Activated CD4-positive, CD25-positive, alpha-beta regulatory T cell treated with anti-CD3 and anti-CD28 coated beads, Interleukin-2, amount 50 U/mL, for 24 hours (primary cell): ENCODE results near the gene PTPRN2.

ENCODE experiments used
- ATAC-seq, 2 donors: fragments of 150-1000 bp; cut with Tn5 transposase; one replicate each; pipeline ENCODE4 v1.10.0; 2021; ENCODE audit warnings: mild to moderate bottlenecking in 1 of 2, moderate library complexity in 1 of 2

Gene PTPRN2

DNA sequence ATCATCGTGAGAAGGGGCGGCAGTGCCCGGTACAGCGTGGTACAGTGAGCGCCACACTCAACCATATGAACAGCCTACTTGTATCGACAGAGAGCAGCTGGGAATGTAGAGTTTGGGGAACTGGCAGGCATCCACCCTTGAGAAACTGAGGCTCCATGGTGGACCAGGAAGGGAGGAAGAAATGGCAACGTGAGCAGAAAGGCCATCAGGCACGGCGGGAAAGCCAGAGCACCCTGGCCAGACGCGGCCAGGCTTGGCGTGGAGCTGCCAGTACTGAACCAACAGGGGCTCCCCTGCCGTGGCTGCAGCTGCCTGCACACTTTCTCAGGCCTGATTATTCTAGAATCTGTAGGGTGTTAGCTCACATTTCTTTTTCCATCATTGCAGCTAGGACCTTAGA is 442.3 kb downstream of the PTPRN2 start:
- no peak for ATAC-seq

DNA sequence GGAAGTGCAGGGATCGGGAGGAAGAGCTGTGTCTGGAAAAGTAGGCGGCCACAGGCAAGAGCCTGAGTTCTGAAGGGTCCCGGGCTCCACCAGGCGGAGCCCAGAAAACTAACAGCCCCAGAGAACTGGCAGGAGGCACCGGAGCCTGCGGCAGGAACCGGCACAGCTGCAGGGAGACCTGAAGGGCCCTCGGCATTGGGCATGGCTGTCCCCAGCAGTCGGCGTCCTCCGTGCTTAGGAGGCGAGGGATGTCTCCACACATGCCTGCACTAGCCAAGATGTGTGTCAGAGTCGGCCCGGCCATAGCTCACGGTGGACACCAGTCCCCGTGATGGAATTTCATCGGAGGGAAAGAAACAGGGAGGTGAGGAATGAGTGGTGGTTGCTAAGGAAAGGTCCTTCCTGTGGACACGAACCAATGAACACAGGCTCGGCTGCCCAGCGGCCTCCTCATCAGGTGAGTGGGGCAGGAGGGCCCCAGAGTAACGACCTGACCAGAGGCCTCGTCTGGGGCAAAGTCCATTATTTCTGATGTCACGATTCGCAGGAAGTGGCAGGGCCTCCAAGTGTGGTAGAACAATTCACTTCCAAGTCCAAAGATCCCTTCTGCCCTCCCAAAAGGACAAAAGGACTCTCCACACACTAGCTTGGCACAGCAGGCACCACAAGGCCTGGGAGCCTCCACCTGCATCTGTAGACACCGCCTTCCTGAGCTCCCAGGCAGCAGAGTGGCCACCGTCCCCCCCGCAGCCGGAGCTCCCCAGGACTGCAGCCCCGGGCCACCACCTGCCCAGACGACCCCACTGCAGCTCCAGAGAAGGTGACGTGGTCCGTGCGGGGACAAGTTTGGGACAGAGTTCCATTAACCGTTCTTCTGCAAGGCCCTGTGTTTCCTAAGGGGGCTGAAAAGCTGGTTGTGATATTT is 444.2 kb downstream of the PTPRN2 start:
- ATAC-seq = no peak

DNA sequence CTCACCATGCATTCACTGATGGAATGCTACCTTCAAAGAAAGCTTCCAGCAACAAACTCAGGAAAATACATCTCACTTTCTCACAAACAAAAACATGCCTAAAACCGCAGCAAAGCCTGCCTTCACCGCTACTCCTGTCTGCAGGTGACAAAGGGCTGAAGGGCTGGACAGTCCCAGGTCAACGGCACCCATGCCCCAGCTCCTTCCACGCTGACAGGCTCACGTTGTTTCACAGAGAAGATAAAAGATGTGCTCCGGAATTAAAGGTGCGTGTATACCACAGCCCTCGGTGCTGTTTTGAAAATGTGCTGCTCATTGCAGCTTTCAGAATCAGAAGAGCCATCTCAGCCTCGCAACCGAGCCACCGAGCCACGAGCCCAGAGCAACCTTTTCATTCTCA is 445.0 kb downstream of the PTPRN2 start:
- no peak for ATAC-seq

DNA sequence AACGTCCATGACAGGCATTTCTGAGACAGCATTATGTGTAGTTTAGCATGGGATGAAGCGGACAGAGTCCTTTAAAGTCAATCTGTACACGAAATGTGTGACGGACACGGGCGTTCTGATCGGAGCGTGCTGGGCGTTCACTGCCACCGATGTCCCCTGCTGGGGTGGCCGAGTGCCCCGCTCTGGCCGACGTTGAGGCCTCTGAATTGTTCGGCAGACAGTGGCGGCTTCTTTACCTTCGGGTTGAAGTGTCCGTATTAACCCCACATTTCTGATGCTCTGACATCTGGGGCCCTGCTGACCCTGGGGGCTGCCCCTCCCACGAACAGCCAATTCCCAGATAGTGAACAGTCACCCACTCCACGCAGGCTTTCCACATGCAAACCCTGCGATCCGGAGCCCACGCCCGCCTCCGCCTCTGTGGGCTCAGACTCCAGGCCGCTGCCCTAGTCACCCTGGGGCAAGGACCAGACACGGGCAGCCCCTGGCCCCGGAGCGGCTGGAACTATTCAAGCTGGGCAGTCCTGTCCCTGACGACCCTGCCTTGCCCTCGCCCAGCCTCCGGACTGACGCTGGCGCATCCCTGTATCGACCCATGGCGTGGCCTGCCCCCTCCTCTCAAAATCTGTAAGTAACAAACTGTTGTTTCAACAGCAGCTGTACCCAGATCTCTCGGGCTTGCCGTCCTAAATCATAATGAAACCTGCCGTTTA is 445.7 kb downstream of the PTPRN2 start:
- ATAC-seq = no peak

DNA sequence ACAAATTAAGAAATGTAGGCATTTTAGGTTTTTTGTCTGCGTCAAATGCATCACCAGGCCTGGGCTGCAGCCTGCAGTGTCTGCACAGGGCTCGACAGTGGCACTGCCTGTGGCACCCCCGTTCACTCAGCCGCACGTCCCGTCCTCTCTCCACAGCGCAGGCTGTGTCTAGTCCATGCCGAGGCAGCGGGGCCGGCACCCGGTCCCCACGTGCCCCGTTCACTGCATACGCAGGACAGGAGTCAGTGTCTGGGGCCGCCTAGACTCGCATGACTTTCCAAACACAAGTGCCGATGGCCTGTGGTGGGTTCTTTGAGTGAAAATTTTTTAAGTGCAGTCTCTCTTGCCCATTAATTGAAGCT is 446.4 kb downstream of the PTPRN2 start:
- ATAC-seq = no peak

DNA sequence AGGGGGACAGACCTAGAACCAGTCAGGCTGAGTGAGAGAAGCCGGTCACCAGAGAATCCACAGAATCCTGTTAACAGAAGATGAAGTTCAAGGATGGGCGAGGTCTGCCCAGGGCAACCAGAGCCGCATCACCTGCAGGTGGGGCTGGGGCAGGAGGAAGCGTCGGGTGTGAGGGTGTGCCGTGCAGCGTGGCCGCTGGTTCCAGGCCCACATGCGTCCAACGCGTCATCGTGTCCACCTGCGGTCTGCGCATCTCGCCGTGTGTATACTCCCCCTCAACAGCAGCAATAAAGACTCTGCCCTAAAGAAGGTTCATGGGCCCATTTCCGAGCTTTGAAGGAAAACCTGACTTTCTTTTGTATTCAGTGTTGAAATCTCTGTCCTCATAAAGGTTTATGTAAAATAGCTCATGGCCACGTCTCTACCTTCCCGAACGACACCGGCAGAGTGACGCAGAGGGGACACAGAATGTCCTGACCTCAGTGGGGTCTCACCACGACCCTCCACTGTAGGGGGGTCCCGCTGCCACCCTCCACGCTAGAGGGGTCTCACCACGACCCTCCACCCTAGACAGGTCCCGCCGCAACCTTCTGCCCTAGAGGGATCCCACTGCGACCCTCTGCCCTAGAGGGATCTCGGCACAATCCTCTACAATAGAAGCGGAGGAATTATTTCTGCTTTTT is 446.9 kb downstream of the PTPRN2 start:
- no peak for ATAC-seq

DNA sequence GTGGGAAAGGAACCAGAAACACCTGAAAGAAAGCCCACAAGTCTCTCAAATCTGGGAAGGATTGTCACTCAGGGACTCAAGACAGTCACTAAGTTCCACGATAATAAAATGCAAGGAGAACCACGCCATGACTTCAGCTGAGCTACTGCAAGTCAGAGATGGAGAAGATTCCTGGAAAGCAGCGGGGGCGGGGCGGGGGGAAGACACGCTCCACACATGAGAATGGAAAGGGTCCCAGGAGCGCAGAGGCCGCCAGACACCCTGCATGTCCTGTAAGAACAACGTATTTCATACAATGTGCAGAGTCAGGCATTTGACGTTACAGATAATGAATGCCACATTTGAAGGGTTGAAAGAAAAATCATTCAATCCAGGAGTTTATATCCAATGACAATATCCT is 448.1 kb downstream of the PTPRN2 start:
- no peak for ATAC-seq

DNA sequence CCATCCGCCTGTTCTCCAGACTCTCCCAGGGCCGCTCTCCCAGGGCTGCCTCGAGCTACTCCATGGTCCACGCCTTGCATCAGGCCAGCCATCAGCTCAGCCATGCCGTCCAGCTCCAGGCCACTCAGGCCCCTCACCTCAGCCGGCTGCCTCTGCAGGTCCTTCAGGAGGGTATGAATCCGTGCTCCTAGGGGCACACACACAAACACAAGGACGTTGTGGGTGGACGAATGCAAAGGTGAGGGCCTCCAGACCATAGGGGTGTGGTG is 449.4 kb downstream of the PTPRN2 start:
- no peak for ATAC-seq

DNA sequence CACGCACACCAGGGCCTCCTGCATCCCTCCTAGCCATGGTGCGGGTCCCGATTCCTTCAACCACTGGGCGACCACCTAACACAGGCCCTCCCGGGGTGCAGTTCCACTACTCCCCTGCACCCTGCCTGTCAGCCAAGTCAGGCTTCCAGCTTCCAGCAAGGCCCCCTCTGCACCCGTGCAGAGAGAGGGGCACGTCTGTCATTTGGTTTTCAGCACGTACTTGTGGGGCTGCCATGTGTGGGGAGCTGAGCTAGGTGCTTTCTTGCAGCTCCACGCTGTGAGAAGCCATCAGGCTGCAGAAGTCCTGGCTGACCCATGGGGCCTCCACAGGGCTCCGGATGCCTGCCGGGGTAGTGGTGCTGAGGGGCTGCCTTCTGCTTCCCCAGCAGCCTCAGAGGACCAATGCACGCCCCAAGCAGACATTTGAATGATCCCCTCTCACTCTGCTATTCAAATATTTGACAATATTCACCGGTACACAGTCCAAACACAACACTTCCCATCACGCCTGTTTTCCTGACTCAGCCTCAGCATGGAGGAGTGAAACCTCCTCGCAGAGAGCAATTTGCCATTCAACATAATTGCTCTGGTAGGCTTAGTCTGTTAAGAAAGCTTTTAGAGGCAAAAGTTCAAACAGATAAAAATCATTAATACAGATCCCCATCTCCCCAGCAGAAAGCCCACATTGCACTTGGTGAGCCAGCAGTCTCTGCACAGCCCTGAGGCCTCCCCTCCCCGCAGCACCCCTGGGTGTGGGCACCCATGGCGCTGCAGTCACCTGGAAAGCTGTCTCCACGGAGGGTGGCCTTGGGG is 449.9 kb downstream of the PTPRN2 start:
- ATAC-seq = no peak

DNA sequence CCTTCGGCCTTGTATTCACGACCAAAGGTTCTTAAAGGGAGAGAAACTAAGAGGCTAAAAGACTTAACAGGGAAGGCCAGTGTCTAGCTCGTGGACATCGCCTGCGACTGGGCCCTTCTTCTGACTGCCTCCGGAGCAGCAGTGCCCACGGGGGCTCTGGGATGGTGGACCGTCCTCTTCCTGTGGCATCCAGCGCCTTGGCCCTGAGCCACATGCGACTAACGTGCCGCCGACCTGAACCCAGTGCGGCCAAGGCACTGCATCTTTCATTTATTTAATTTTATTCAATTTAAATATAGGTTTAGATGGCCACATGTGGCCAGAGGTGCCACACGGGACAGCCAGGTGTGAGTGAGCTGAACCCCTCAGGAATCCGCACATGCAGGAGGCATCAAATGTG is 451.7 kb downstream of the PTPRN2 start:
- ATAC-seq = no peak

DNA sequence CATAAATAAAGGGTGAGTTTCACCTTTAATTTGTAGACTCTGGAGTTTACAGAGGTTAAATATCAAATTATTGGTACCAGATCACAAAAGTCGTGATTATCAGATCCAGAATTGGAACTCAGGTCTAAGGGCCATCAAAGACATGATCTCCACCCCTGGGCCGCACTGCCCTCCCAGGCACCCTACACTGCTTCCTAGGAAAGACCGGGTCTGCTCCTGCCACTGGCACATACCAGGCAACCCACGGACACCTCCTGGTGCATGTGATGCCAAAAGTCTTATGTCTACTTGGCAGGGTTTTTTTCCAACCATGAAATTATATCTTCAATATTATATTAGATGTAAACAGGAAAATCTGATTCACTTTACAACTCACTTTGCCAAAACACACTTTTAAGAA is 452.8 kb downstream of the PTPRN2 start:
- no peak for ATAC-seq

DNA sequence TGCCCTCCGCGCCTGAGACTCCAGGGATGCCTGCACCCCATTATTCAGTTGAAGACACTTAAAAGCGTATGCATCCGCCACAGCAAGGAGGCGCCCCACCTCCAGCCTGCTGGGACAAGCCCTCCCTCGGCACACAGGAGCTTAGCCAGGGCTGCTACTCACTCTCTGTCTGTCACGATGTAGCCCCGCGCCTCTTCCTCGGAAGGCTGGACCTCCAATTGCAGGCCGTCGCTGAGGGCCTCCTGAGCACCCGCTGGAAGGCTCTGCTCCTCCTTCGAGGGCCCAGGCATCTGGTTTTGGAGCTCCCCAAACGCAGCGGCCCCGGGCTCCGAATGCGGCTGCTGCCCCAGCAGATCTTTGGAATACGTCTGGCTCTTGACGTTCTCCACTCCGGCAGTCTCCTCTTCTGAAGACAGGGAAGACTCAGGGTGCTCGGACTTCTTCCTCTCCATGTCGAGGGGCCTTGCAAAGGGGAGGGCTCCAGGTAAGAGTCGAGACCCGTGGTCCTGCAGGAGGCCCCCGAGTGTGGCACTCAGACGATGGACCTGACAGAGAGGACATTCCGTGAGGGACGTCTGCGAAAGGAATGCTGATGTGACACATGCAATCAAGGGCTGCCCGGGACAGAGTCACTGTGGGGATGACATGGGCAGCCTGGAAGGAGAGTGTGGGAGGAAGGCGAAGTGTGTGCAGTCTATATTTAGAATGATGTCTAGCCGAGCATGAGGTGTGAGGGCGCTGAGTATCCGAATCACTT is 453.9 kb downstream of the PTPRN2 start:
- no peak for ATAC-seq

DNA sequence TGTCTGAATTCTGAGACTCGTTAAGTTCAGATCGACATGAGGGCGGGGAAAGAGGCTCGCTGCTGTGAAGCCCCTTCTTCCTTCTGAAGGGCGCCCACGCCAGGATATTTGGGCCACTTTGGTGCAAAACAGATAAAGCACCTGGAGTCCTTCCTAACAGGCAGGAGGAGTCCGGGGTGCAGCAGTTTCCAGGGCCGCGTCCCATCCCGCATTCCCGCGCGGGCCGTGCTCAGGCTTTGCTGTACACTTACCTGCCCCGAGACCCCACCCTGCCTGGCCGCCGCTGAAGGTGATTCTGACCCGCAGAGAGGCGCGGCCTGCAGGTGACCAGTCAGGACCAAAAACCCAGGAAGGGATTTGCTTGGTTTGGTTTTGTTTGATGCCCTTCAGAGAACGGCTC is 454.6 kb downstream of the PTPRN2 start:
- no peak for ATAC-seq

DNA sequence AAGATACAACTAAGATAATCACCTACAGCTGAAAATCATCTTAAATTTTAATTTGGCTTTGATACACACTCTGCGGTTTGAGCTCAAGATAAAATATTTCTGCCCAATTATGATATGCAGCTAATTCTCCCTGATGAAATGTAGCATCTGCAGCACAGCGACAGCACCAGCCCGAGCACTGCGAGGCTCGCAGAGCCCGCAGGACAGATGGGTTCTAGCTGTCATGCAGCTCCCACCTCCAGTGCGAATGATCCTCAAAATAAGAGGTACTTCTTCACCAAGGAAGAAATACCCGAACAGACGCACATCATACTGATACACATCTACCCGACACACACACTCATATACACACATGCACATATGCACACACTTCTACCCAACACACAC is 457.6 kb downstream of the PTPRN2 start:
- no peak for ATAC-seq

DNA sequence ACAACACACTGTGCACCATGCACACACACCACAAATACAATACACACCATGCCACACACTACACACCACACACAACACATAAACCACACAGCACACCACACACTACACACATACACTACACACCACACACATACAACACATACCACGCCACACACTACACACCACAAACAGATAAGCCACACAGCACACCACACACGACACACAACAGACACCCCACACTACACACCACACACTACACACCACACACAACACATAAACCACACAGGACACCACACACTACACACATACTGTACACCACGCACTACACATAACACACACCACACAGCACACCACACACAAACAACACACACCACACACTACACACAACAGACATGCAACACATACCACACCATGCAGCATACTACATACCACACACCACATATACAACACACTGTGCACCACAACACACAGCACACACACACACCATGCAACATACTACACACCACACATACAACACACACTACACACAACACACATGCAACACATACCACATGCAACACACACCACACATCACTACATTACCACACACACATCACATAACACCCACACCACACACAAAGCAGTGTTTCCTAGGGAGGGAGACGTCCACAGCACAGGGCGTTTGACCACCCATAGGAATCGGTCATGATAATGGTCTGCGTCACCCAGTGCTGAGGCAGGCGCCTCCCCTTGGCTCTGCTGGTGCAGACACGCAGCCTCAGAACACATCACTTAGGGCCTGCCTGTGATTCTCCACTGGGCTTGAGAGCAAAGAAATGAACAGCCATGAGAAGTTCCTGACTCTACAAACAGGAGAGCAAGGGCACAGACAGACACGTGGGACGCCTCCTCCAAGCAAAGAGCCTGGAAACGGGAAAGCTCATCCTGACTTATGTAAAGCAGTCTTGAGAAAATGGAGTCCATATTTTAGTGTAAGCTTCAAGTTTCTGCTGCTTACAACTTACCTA is 458.3 kb downstream of the PTPRN2 start:
- no peak for ATAC-seq

DNA sequence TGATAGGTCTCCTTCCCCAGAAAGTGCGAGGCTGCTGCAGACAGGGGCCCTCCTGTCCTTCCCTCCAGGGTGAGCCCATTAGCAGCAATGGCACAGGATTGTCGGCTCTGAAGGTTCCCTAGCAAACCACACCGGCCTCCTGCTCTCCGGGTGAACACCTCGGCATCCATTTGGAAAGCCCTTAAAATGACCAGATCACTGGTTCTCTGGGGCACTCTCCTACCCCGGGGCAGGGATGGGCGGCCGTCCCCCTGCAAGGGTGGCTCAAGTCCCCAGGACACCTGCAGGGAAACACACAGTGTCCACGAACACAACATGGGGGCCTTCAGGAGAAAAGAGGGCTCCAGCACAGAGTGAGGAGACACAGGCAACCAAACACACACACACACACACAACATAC is 459.1 kb downstream of the PTPRN2 start:
- ATAC-seq = no peak

DNA sequence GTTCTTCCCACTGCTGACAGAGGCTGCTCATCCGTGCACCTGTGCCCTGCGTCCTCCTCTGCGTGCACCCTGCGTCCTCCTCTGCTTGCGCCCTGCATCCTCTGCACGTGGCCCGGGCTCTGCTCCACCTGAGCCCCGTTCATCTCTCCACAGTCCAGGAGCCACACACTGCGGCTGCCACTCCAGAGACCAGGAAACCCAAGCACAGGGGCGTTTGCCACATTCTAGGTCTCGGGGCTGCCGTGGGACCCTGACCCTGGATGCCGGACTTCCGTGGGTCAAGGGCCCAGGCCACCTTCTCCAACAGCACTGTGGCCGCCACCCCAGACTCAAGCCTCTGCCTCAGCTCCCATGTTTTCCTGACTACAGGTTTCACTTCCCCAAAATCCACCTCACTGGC is 460.4 kb downstream of the PTPRN2 start:
- no peak for ATAC-seq

DNA sequence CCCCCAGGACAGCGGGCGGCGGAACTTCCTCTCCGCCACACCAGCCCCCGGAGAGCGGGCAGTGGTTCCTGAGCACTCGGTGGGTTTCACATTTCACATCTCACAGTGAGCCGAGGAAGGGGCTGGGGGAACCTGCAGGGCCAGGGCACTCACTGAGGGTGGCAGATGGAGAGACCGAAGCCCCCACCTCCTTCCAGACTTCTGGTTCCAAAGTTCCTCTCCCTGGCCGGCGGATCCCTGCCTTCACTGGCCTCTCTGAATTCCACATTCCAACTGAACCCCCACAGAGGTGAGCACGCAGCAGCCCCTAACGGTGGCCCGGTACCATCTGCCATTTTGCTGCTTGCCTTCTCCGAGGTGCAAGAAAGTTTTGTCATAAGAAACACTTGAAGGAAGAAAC is 461.0 kb downstream of the PTPRN2 start:
- no peak for ATAC-seq

DNA sequence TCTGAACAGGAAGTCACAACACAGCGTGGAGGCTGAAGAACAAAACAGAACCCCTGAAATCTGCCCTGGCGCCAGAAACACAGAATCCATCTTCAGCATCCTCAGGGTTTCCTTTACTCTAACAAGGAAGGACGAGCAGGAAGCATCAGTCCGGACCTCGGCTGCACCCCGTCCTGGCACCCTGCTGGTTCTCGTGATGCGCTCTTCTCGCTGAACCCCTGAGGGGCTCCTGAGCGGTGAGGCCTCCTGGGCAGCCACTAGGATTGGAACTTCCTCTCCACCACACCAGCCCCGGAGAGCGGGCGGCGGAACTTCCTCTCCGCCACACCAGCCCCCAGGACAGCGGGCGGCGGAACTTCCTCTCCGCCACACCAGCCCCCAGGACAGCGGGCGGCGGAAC is 461.9 kb downstream of the PTPRN2 start:
- no peak for ATAC-seq

DNA sequence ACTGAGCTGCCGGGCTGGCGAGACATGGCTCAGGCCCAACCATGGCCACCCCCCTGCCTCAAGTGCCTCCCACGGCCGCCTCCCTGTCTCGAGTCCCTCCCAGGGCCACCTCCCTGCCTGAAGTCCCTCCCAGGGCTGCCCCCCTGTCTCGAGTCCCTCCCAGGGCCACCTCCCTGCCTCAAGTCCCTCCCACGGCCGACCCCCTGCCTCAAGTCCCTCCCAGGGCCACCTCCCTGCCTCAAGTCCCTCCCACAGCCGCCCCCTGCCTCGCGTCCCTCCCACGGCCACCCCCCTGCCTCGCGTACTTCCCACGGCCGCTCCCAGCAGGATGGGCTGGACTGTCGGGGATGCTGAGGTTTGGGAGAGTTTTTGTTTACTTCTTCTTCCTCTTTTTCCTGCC is 462.5 kb downstream of the PTPRN2 start:
- no peak for ATAC-seq

DNA sequence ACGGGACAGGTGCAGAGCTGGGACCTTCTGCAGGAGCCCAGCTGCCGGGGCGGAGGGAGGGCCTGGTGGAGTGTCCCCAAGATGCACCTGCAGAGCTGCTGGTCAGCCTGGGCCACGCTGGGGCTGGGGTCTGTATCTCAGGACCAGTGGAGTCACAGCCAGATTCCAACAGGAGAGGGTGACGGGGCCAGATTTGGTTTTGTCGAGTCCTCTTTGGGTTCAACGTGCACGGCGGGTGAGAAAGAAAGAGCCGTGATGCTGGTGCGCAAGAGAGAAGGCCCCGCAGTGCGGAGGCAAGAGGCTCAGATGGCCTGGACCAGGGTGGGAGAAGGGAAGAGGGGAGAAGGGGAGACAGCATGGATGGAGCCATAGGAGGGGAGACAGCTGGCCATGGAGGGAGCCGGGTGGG is 462.9 kb downstream of the PTPRN2 start:
- no peak for ATAC-seq
